Keratinocyte (primary cell): ENCODE results near the gene NT5DC3. TPM values are rescaled to one million over a fixed set of nuclear protein-coding genes. Genes with fewer than 3 reads are reported as not detected.
A peak's percentile ranks its signal among the peaks of the same experiment; 100 is the strongest.

Experiments
- DNase-seq: peaks from one replicate; pipeline ENCODE4 v3.0.0-alpha.2; 2011; ENCODE audit warnings: low read depth, missing footprints, low spot score
- FAIRE-seq: peaks from 2 replicates; lab custom pipeline; 2011; peaks lifted over from hg19 to GRCh38; lab: Jason Lieb, UNC
- H2AFZ ChIP-seq: 2 replicates; pipeline ENCODE4 v1.6.0; 2012; ENCODE audit warnings: low read length, control low read depth, inconsistent platforms; ENCODE audit not compliant: control insufficient read depth
- H3K27ac ChIP-seq: 2 replicates; pipeline ENCODE4 v1.5.1; 2011; ENCODE audit warnings: low read length; ENCODE audit not compliant: control insufficient read depth, insufficient read depth
- H3K27me3 ChIP-seq: 3 replicates; pipeline ENCODE4 v1.6.0; 2011; ENCODE audit warnings: low read length; ENCODE audit not compliant: control insufficient read depth, insufficient read depth; ENCODE audit errors: extremely low read depth
- H3K36me3 ChIP-seq, 2 experiments: 2 replicates in 1 of 2; 3 replicates in 1 of 2; pipeline ENCODE4 v1.5.1; 2011; ENCODE audit warnings: low read length in 2 of 2, mild to moderate bottlenecking in 1 of 2; ENCODE audit not compliant: control insufficient read depth in 2 of 2, insufficient read depth in 2 of 2; ENCODE audit errors: extremely low read depth in 1 of 2
- H3K4me1 ChIP-seq: 3 replicates; pipeline ENCODE4 v1.5.1; 2011; ENCODE audit warnings: low read length; ENCODE audit not compliant: control insufficient read depth, insufficient read depth; ENCODE audit errors: extremely low read depth
- H3K4me2 ChIP-seq: 3 replicates; pipeline ENCODE4 v1.6.0; 2011; ENCODE audit warnings: low read depth, low read length; ENCODE audit not compliant: control insufficient read depth, insufficient read depth; ENCODE audit errors: extremely low read depth
- H3K4me3 ChIP-seq, 3 experiments: fragments of 200-600 bp in 1 of 3; sonication (generic) in 1 of 3; 2 replicates in 2 of 3; 3 replicates in 1 of 3; pipeline ENCODE4 v1.5.1; 2011 to 2016; ENCODE audit warnings: low read length in 3 of 3, mild to moderate bottlenecking in 3 of 3, control low read depth in 2 of 3, inconsistent platforms in 1 of 3, low read depth in 1 of 3, mixed read lengths in 1 of 3, mixed run types in 1 of 3, moderate library complexity in 1 of 3; ENCODE audit not compliant: control insufficient read depth in 2 of 3, insufficient read depth in 2 of 3; ENCODE audit errors: extremely low read depth in 1 of 3
- H3K79me2 ChIP-seq: 2 replicates; pipeline ENCODE4 v1.6.0; 2012; ENCODE audit warnings: low read length; ENCODE audit not compliant: control insufficient read depth, insufficient read depth
- H3K9ac ChIP-seq: 3 replicates; pipeline ENCODE4 v1.6.0; 2011; ENCODE audit warnings: low read length; ENCODE audit not compliant: control insufficient read depth, insufficient read depth; ENCODE audit errors: extremely low read depth
- H3K9me1 ChIP-seq: 3 replicates; pipeline ENCODE4 v1.6.0; 2011; ENCODE audit warnings: low read length; ENCODE audit not compliant: control insufficient read depth, insufficient read depth; ENCODE audit errors: extremely low read depth
- H3K9me3 ChIP-seq: 2 replicates; pipeline ENCODE4 v1.5.1; 2012; ENCODE audit warnings: low read depth, low read length; ENCODE audit not compliant: control insufficient read depth
- H4K20me1 ChIP-seq: 3 replicates; pipeline ENCODE4 v1.6.0; 2011; ENCODE audit warnings: low read length; ENCODE audit not compliant: control insufficient read depth, insufficient read depth; ENCODE audit errors: extremely low read depth
- CTCF ChIP-seq, 3 experiments: IDR thresholded peaks in 1 of 3; conservative IDR thresholded peaks in 1 of 3; optimal IDR thresholded peaks in 1 of 3; 2 replicates in 2 of 3; 3 replicates in 1 of 3; pipeline versions ENCODE3 to v1.5.1; 2011; ENCODE audit warnings: low read length in 3 of 3, mild to moderate bottlenecking in 3 of 3, moderate library complexity in 2 of 3, control low read depth in 1 of 3, inconsistent platforms in 1 of 3; ENCODE audit not compliant: insufficient read depth in 2 of 3; ENCODE audit errors: extremely low read depth in 1 of 3
- EZH2 ChIP-seq: IDR thresholded peaks from one replicate; pipeline ENCODE4 v1.6.1; 2012; ENCODE audit warnings: inconsistent platforms, mild to moderate bottlenecking, low read length, moderate library complexity
- dilution Hi-C: fragments of 300-500 bp; cut with MboI; formaldehyde crosslinking; loops from one replicate; pipeline ENCODE4 v1.7.0; 2020; ENCODE audit warnings: low sequenced_read_pairs; ENCODE audit not compliant: extremely low pct_ligation_motif_present
- polyA plus RNA-seq, 5 experiments: library from polyadenylated mRNA; depleted of rRNA in 3 of 5; stranded (reverse) in 3 of 5; stranded (forward) in 1 of 5; unstranded in 1 of 5; fragments of >200 nt; gene quantifications; 1 replicate in 1 of 5; 2 replicates in 3 of 5; 3 replicates in 1 of 5; pipeline versions ENCODE4 v1.2.1 to v1.2.3, GENCODE V29; 2011 to 2012; ENCODE audit warnings: missing spikeins in 2 of 5, low read depth in 1 of 5, low replicate concordance in 1 of 5

NT5DC3 gene
- polyA plus RNA-seq, 1 donor (not counting 4 experiments of a cell fraction or from before 2014, with no cell fraction given) = 12.8 TPM

- Histone ChIP-seq H3K9me1 (no peaks in the 10 kb centered on the region), H3K79me2 (no peaks in the 10 kb centered on the region), H3K27me3 (no peaks in the 10 kb centered on the region), H3K27ac (no peak overlapping the region), H3K4me1 (peaks cover 10% of the 10 kb centered on the region), H3K4me3 (no peak overlapping the region), H3K9me3 (no peaks in the 10 kb centered on the region), H3K9ac (no peak overlapping the region), H3K36me3 (no peaks in the 10 kb centered on the region), H4K20me1 (no peaks in the 10 kb centered on the region), H2AFZ (no peak overlapping the region), H3K4me2 (no peak overlapping the region)
- FAIRE-seq (no peak), DNase-seq (no peak)
- TF ChIP-seq CTCF (optimal IDR thresholded peaks at IDR 0.05 in 1 of 3, IDR thresholded peaks at IDR 0.05 in 1 of 3, conservative IDR thresholded peaks at IDR 0.05 in 1 of 3; ENCODE audit: extremely low read depth in 1 of 3, insufficient read depth in 2 of 3, low read length in 3 of 3) (peak; percentile 14 to 19 (median 15)), EZH2 (no peak)
- dilution Hi-C loops = no loop called here
Measured at GRCh38 chr12:103751171-103751570, 89.9 kb downstream of the NT5DC3 start.

DNA sequence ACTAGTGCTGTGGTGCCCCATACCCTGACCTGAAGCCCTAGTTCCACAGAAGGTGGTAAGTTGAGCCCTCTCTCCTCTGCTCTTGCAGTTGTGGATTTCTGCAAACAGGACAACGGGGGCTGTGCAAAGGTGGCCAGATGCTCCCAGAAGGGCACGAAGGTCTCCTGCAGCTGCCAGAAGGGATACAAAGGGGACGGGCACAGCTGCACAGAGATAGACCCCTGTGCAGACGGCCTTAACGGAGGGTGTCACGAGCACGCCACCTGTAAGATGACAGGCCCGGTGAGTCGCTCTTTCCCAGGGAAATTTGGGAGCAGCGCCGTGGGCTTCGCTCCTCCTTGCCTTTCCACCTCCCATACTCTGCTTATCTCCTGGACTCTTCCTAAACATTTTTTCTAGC is 92.2 kb downstream of the NT5DC3 start:
- Histone ChIP-seq H2AFZ (no peak overlapping the region), H3K36me3 (no peaks in the 10 kb centered on the region), H3K4me2 (no peak overlapping the region), H3K9me3 (no peaks in the 10 kb centered on the region), H3K79me2 (no peaks in the 10 kb centered on the region), H3K27me3 (no peaks in the 10 kb centered on the region), H3K4me3 (no peak overlapping the region), H3K9ac (no peak overlapping the region), H3K9me1 (no peaks in the 10 kb centered on the region), H3K4me1 (peaks cover 10% of the 10 kb centered on the region), H3K27ac (no peak overlapping the region), H4K20me1 (no peaks in the 10 kb centered on the region)
- dilution Hi-C loops = no loop called here
- FAIRE-seq (no peak), DNase-seq (no peak)
- TF ChIP-seq CTCF (optimal IDR thresholded peaks at IDR 0.05 in 1 of 3, IDR thresholded peaks at IDR 0.05 in 1 of 3, conservative IDR thresholded peaks at IDR 0.05 in 1 of 3; ENCODE audit: extremely low read depth in 1 of 3, insufficient read depth in 2 of 3, low read length in 3 of 3) (no peak), EZH2 (no peak)
